ENCODE results near the gene DSC2. TPM values are rescaled to one million over a fixed set of nuclear protein-coding genes. Genes with fewer than 3 reads are reported as not detected.

The DSC2 gene
- total and polyA plus RNA-seq, 2 of the 8 experiments (the other 6 are each of a cell fraction or from before 2014, with no cell fraction given): 4.6 to 39.7 TPM

- whole genome bisulfite sequencing, 2 experiments (ENCODE audit: extremely low coverage in 1 of 2, insufficient coverage in 1 of 2, insufficient read length in 1 of 2, insufficient replicate concordance in 2 of 2, low coverage in 1 of 2, low lambda C conversion rate in 2 of 2, missing lambda C conversion rate in 1 of 2): 82% methylated on average over 2 of the region's 2 CpGs; no CpG with 5 or more reads in 1 of the 2 experiments
- no peaks in the 10 kb centered on the region for H4K20me1 ChIP-seq (replicated peaks in 1 of 2; ENCODE audit: control insufficient read depth in 1 of 2, insufficient read depth in 2 of 2, low read length in 2 of 2)
- no peak overlapping the region for H4K91ac ChIP-seq (replicated peaks; ENCODE audit: insufficient read length, low read length)
- no peak overlapping the region for H2BK12ac ChIP-seq (ENCODE audit: low read depth, low read length)
- no peak overlapping the region for H3K4me2 ChIP-seq (ENCODE audit: insufficient read depth in 1 of 2, low read depth in 2 of 2, low read length in 2 of 2)
- H2AK5ac ChIP-seq (ENCODE audit: low read depth, low read length): no peak overlapping the region
- H3K23ac ChIP-seq (ENCODE audit: insufficient read length): no peak overlapping the region
- no peak overlapping the region for H2BK15ac ChIP-seq (ENCODE audit: low read length)
- peaks cover 0 to 5% (median 0%) of the 10 kb centered on the region in 4 experiments; a peak in 1 of 7 replicates for H3K4me1 ChIP-seq (replicated peaks in 1 of 4; ENCODE audit: control insufficient read depth in 3 of 4, insufficient read depth in 4 of 4, low read length in 3 of 4)
- FAIRE-seq (no peak), DNase-seq (ENCODE audit: low read depth in 1 of 2, low spot score in 2 of 2) (no peak)
- no peaks in the 10 kb centered on the region for H3K36me3 ChIP-seq (ENCODE audit: control insufficient read depth in 2 of 4, insufficient read depth in 4 of 4, low read length in 3 of 4)
- H2AFZ ChIP-seq (ENCODE audit: low read length): no peak overlapping the region
- no peak overlapping the region for H2BK120ac ChIP-seq (replicated peaks; ENCODE audit: low read depth, low read length)
- TF ChIP-seq POLR2AphosphoS5 (IDR thresholded peaks at IDR 0.05; ENCODE audit: low read depth, low read length) (no peak), RNF2 (IDR thresholded peaks at IDR 0.05; ENCODE audit: borderline replicate concordance, low read depth, low read length, missing control alignments, poor library complexity, severe bottlenecking) (no peak), SP4 (IDR thresholded peaks at IDR 0.05; ENCODE audit: low read length) (no peak)
- no peak overlapping the region for H3K18ac ChIP-seq (ENCODE audit: extremely low read depth, low read length)
- no peaks in the 10 kb centered on the region for H3K27me3 ChIP-seq (replicated peaks in 1 of 4; ENCODE audit: control insufficient read depth in 3 of 4, extremely low read depth in 1 of 4, insufficient read depth in 3 of 4, low read length in 3 of 4)
- no peak overlapping the region for H2BK20ac ChIP-seq (ENCODE audit: low read length)
- no peaks in the 10 kb centered on the region for H3K79me1 ChIP-seq (ENCODE audit: low read depth, low read length)
- H3K56ac ChIP-seq (replicated peaks; ENCODE audit: insufficient read length, low read depth, low read length): no peak overlapping the region
- H3K23me2 ChIP-seq (ENCODE audit: low read depth, low read length): no peaks in the 10 kb centered on the region
- POLR2A ChIA-PET (ENCODE audit: partially characterized antibody): no interaction called here
- H3K9me3 ChIP-seq (ENCODE audit: insufficient read depth in 2 of 2, low read depth in 1 of 2, low read length in 1 of 2): no peaks in the 10 kb centered on the region
- no peak overlapping the region for H4K8ac ChIP-seq (ENCODE audit: extremely low read depth, insufficient read depth, low read length)
- no peak overlapping the region for H2BK5ac ChIP-seq (ENCODE audit: low read depth, low read length)
- H3K9ac ChIP-seq (replicated peaks in 1 of 4; ENCODE audit: extremely low read depth in 1 of 4, low read depth in 3 of 4, low read length in 3 of 4): no peak overlapping the region
- H3K27ac ChIP-seq (ENCODE audit: low read depth, low read length): no peak overlapping the region
- no peak overlapping the region for H4K5ac ChIP-seq (ENCODE audit: insufficient read length, low read depth, low read length)
- no peaks in the 10 kb centered on the region for H3K79me2 ChIP-seq (ENCODE audit: control insufficient read depth in 1 of 2, insufficient read depth in 2 of 2, low read length in 2 of 2)
- no peak overlapping the region for H3K14ac ChIP-seq (ENCODE audit: insufficient read length)
- H3K4me3 ChIP-seq (ENCODE audit: extremely low read depth in 1 of 4, insufficient read depth in 2 of 4, low read depth in 3 of 4, low read length in 4 of 4): no peak overlapping the region
- H3K4ac ChIP-seq (replicated peaks; ENCODE audit: insufficient read length, low read depth, low read length): no peak overlapping the region
- CTCF ChIA-PET (ENCODE audit: partially characterized antibody): no interaction called here
Measured at GRCh38 chr18:31116853-31117595, 14.8 kb upstream of the DSC2 start.

Data from H1 (cell line).